ENCODE measurements around the gene PARD3B. TPM values are rescaled to one million over a fixed set of nuclear protein-coding genes. Genes with fewer than 3 reads are reported as not detected.

PARD3B gene
- total RNA-seq, 1 experiment from 2014 or later: 2.0 TPM

- H3K9me2 ChIP-seq (ENCODE audit: insufficient read depth): no peaks in the 10 kb centered on the region
- H2AFZ ChIP-seq (ENCODE audit: low read depth, low read length, poor library complexity, severe bottlenecking): no peak overlapping the region
- H3K79me2 ChIP-seq (ENCODE audit: insufficient read depth, low read length): no peaks in the 10 kb centered on the region
- ATAC-seq (no peak), DNase-seq (ENCODE audit: low read depth, low spot score) (no peak)
- ChIA-PET RAD21 (ENCODE audit: low non-redundant PET in 1 of 2, low total read pairs in 2 of 2, uncharacterized antibody in 2 of 2, unreplicated experiment in 2 of 2) (no interaction called here), POLR2A (no interaction called here), CTCF (no interaction called here)
- H3K4me2 ChIP-seq (ENCODE audit: low read length): no peak overlapping the region
- no peaks in the 10 kb centered on the region for H3K4me1 ChIP-seq (ENCODE audit: control insufficient read depth in 1 of 2, insufficient read depth in 2 of 2, low read length in 2 of 2)
- BruUV-seq (replicated peaks): no TSS peak
- no peak for TF ChIP-seq SP1 (IDR thresholded peaks at IDR 0.05; ENCODE audit: low read depth)
- TF ChIP-seq REST (IDR thresholded peaks at IDR 0.05; ENCODE audit: low read depth): no peak
- no peak for TF ChIP-seq POLR2A (IDR thresholded peaks at IDR 0.05; ENCODE audit: borderline replicate concordance, extremely low read depth, insufficient read depth, insufficient read length)
- TF ChIP-seq ZFX (IDR thresholded peaks at IDR 0.05): no peak
- TF ChIP-seq, protein P1, sequence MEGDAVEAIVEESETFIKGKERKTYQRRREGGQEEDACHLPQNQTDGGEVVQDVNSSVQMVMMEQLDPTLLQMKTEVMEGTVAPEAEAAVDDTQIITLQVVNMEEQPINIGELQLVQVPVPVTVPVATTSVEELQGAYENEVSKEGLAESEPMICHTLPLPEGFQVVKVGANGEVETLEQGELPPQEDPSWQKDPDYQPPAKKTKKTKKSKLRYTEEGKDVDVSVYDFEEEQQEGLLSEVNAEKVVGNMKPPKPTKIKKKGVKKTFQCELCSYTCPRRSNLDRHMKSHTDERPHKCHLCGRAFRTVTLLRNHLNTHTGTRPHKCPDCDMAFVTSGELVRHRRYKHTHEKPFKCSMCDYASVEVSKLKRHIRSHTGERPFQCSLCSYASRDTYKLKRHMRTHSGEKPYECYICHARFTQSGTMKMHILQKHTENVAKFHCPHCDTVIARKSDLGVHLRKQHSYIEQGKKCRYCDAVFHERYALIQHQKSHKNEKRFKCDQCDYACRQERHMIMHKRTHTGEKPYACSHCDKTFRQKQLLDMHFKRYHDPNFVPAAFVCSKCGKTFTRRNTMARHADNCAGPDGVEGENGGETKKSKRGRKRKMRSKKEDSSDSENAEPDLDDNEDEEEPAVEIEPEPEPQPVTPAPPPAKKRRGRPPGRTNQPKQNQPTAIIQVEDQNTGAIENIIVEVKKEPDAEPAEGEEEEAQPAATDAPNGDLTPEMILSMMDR (IDR thresholded peaks at IDR 0.05 in 2 of 3, conservative IDR thresholded peaks at IDR 0.05 in 1 of 3; ENCODE audit: borderline replicate concordance in 1 of 3, insufficient read depth in 1 of 3, low read depth in 2 of 3, low read length in 2 of 3): no peak
- TF ChIP-seq ZBTB33 (IDR thresholded peaks at IDR 0.05; ENCODE audit: extremely low read depth, insufficient replicate concordance, low read length): no peak
- no peak for TF ChIP-seq POLR2AphosphoS5 (IDR thresholded peaks at IDR 0.05; ENCODE audit: low read depth, low read length)
- TF ChIP-seq YY1 (IDR thresholded peaks at IDR 0.05; ENCODE audit: extremely low read depth, insufficient replicate concordance, low read depth, low read length): no peak
- no peak for TF ChIP-seq EZH2phosphoT487 (IDR thresholded peaks at IDR 0.05; ENCODE audit: borderline replicate concordance)
- TF ChIP-seq EZH2 (IDR thresholded peaks at IDR 0.05): no peak
- TF ChIP-seq FOSL1 (IDR thresholded peaks at IDR 0.05; ENCODE audit: low read depth): no peak
- TF ChIP-seq SIN3A (IDR thresholded peaks at IDR 0.05; ENCODE audit: low read depth): no peak
- no peak for TF ChIP-seq ELF1 (IDR thresholded peaks at IDR 0.05; ENCODE audit: borderline replicate concordance, low read depth)
- TF ChIP-seq ATF3 (IDR thresholded peaks at IDR 0.05): no peak
- TF ChIP-seq TCF7L2 (IDR thresholded peaks at IDR 0.05; ENCODE audit: borderline replicate concordance, extremely low read depth, insufficient read depth, insufficient read length): no peak
- TF ChIP-seq SRF (IDR thresholded peaks at IDR 0.05; ENCODE audit: low read depth): no peak
- no peak for TF ChIP-seq CBX3 (IDR thresholded peaks at IDR 0.05; ENCODE audit: low read depth)
- TF ChIP-seq EGR1 (IDR thresholded peaks at IDR 0.05; ENCODE audit: low read depth): no peak
- TF ChIP-seq ZNF274 (IDR thresholded peaks at IDR 0.05; ENCODE audit: low read depth, low read length): no peak
- intact Hi-C loops (cut with micrococcal nuclease): no loop called here
- H3K9me3 ChIP-seq (ENCODE audit: control insufficient read depth in 1 of 2, insufficient read depth in 1 of 2, low read depth in 1 of 2, low read length in 2 of 2): no peaks in the 10 kb centered on the region
- H3K4me3 ChIP-seq (replicated peaks in 1 of 2; ENCODE audit: low read depth in 1 of 2, low read length in 2 of 2): no peak overlapping the region
- H3K27ac ChIP-seq (ENCODE audit: low read depth, low read length): no peak overlapping the region
- no peaks in the 10 kb centered on the region for H4K20me1 ChIP-seq (ENCODE audit: insufficient read depth)
- H3K27me3 ChIP-seq (ENCODE audit: insufficient read depth, low read length): no peaks in the 10 kb centered on the region
- H3K36me3 ChIP-seq (ENCODE audit: control insufficient read depth in 1 of 2, insufficient read depth in 2 of 2, low read length in 2 of 2): no peaks in the 10 kb centered on the region
- no peak overlapping the region for H3K9ac ChIP-seq (ENCODE audit: low read length)
Measured at GRCh38 chr2:205034034-205034433, 488.8 kb downstream of the PARD3B start.
